ENCODE measurements around the gene LSR. TPM values are rescaled to one million over a fixed set of nuclear protein-coding genes. Genes with fewer than 3 reads are reported as not detected.

Gene LSR
- total RNA-seq, 4 donors from 2014 or later = 2.5 to 11.4 (median 5.2) TPM

DNA sequence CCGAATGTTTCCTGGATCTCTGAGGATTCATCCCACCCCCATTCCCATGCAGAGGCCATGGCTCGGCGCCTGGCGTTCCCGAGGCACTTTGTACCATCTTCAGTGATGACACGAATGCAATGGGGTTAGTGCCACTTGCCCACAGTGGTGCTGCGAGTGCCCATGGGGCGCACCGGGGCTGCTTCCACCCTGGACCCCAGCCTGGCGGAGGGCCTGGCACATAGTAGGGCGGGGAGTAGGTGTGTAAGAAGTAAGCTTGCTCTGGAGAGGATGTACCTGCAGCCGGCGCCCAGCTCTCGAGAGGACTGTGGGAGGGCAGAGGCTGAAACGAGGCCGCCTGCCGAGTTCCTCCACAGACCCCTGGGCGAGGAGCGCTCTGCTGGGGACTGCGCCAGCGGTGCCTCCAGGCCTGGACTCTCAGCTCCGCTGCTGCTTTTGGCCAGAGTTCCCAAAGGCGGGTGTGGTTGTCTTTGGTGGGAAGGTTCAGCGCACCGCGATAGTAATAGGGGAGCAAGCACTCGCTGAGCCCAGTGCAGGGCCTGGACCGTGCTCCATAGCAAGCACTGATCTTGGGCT lies 28.0 kb downstream of the LSR start:
- H3K4me3 ChIP-seq = no peak overlapping the region
- H3K27ac ChIP-seq = no peak overlapping the region
- H3K9me3 ChIP-seq = no peaks in the 10 kb centered on the region
- H3K4me1 ChIP-seq = no peaks in the 10 kb centered on the region
- no peak for ATAC-seq
- DNase-seq = no peak
- H3K27me3 ChIP-seq = no peaks in the 10 kb centered on the region
- intact Hi-C loops (cut with DNase I; ENCODE audit: low total_unique reads) (no loop called here), in situ Hi-C loops (cut with MboI; ENCODE audit: low sequenced_read_pairs in 4 of 4) (loop anchor here in 1 of 4 donors (10.0 kb wide), 1 partner anchor 132 kb away; the partner anchor contains the start of gene FXYD7)
- TF ChIP-seq POLR2A (IDR thresholded peaks at IDR 0.05) = no peak
- TF ChIP-seq, protein P1, sequence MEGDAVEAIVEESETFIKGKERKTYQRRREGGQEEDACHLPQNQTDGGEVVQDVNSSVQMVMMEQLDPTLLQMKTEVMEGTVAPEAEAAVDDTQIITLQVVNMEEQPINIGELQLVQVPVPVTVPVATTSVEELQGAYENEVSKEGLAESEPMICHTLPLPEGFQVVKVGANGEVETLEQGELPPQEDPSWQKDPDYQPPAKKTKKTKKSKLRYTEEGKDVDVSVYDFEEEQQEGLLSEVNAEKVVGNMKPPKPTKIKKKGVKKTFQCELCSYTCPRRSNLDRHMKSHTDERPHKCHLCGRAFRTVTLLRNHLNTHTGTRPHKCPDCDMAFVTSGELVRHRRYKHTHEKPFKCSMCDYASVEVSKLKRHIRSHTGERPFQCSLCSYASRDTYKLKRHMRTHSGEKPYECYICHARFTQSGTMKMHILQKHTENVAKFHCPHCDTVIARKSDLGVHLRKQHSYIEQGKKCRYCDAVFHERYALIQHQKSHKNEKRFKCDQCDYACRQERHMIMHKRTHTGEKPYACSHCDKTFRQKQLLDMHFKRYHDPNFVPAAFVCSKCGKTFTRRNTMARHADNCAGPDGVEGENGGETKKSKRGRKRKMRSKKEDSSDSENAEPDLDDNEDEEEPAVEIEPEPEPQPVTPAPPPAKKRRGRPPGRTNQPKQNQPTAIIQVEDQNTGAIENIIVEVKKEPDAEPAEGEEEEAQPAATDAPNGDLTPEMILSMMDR (IDR thresholded peaks at IDR 0.05 in 4 of 5, conservative IDR thresholded peaks at IDR 0.05 in 1 of 5) = no peak
- H3K36me3 ChIP-seq = peaks cover 0 to 77% of the 10 kb centered on the region in 2 donors

GRCh38 chr19:35278578-35279284 lies 29.9 kb downstream of the LSR start:
- no peaks in the 10 kb centered on the region for H3K4me1 ChIP-seq
- ATAC-seq = no peak
- peaks cover 0 to 58% of the 10 kb centered on the region in 2 donors for H3K36me3 ChIP-seq
- in situ Hi-C loops (cut with MboI; ENCODE audit: low sequenced_read_pairs in 4 of 4) (loop anchor here in 1 of 4 donors (10.0 kb wide), 1 partner anchor 134 kb away; the partner anchor contains the start of gene FXYD7), intact Hi-C loops (cut with DNase I; ENCODE audit: low total_unique reads) (no loop called here)
- DNase-seq = no peak
- no peak overlapping the region for H3K4me3 ChIP-seq
- no peak overlapping the region for H3K27ac ChIP-seq
- TF ChIP-seq, protein P1 (IDR thresholded peaks at IDR 0.05 in 4 of 5, conservative IDR thresholded peaks at IDR 0.05 in 1 of 5) = no peak
- no peak for TF ChIP-seq POLR2A (IDR thresholded peaks at IDR 0.05)
- H3K9me3 ChIP-seq = no peaks in the 10 kb centered on the region
- no peaks in the 10 kb centered on the region for H3K27me3 ChIP-seq

DNA sequence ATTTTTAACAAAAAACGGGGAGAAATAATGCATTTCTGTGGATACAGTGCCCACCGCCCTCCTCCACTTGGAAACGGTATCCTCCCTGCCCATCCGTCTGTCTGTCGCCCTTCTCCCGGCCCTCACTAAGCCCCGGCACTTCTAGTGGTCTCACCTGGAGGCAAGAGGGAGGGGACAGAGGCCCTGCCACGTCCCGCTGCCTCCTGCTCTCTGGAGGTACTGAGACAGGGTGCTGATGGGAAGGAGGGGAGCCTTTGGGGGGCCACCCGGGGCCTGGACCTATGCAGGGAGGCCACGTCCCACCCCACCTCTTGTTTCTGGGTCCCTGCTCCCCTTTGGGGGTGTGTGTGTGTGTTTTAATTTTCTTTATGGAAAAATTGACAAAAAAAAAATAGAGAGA lies 30.6 kb downstream of the LSR start:
- intact Hi-C loops (cut with DNase I; ENCODE audit: low total_unique reads) = no loop called here
- no peak for TF ChIP-seq POLR2A (IDR thresholded peaks at IDR 0.05)
- TF ChIP-seq, protein P1 (IDR thresholded peaks at IDR 0.05 in 4 of 5, conservative IDR thresholded peaks at IDR 0.05 in 1 of 5) = no peak
- H3K36me3 ChIP-seq = peaks cover 0 to 53% of the 10 kb centered on the region in 2 donors

DNA sequence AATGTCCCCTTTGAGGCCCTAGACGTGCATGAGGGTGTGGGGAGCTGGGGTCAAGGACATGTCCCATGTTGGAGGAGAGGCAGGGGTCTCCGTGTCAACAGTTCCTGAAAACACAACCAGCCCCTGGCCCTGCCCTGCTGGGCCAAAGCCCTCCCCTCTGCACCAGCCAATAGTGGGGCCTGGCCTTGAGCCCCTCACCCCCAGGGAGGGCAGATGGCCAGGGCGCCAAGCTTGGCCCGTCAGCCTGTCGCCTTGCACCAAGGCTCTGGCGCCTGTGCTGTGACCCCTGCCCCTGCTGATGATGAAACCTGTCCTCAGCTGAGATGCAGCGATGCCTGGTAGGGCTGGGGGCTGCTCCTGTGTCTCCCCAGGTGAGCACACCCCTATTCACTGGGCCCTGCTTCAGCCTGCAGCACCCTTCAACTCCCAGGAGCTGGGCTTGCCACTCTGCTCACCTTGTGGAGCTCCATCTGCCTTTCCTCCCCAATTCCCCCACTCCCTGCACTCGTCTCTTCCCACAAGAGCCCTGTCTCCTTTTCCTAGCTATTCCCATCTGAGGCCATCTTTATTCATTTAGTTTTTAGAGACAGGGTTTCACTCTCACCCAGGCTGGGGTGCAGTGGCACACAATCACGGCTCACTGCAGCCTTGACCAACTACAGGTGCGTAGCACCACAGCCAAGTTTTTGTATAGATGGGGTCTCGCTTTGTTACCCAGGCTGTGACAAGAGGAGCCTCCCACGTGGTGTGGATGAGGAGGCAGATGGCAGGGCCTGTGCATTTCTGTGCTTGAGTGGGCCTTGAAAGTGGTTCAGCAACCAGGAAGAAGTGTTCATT lies 31.4 kb downstream of the LSR start:
- intact Hi-C loops (cut with DNase I; ENCODE audit: low total_unique reads) = no loop called here

More for the DNA sequence above, 30.6 kb downstream of the LSR start:
- H3K27ac ChIP-seq = no peak overlapping the region
- in situ Hi-C loops (cut with MboI; ENCODE audit: low sequenced_read_pairs in 4 of 4) = loop anchor here in 1 of 4 donors (10.0 kb wide), 1 partner anchor 135 kb away; the partner anchor contains the start of gene FXYD7
- ATAC-seq (no peak), DNase-seq (no peak)
- no peaks in the 10 kb centered on the region for H3K9me3 ChIP-seq
- no peaks in the 10 kb centered on the region for H3K27me3 ChIP-seq
- no peak overlapping the region for H3K4me3 ChIP-seq
- no peaks in the 10 kb centered on the region for H3K4me1 ChIP-seq

More for the DNA sequence above, 31.4 kb downstream of the LSR start:
- no peaks in the 10 kb centered on the region for H3K9me3 ChIP-seq
- no peak for ATAC-seq
- no peak overlapping the region for H3K27ac ChIP-seq
- no peaks in the 10 kb centered on the region for H3K27me3 ChIP-seq
- no peak overlapping the region for H3K4me3 ChIP-seq
- no peak for DNase-seq
- no peak for TF ChIP-seq POLR2A (IDR thresholded peaks at IDR 0.05)
- TF ChIP-seq, protein P1 (IDR thresholded peaks at IDR 0.05 in 4 of 5, conservative IDR thresholded peaks at IDR 0.05 in 1 of 5) = no peak
- H3K4me1 ChIP-seq = no peaks in the 10 kb centered on the region
- in situ Hi-C loops (cut with MboI; ENCODE audit: low sequenced_read_pairs in 4 of 4) = loop anchor here in 1 of 4 donors (10.0 kb wide), 1 partner anchor 135 kb away; the partner anchor contains the start of gene FXYD7
- peaks cover 0 to 50% of the 10 kb centered on the region in 2 donors for H3K36me3 ChIP-seq
